Measurements from ENCODE around the gene IPO4.

GRCh38 chr14:24139272-24139934 lies 49.2 kb downstream of the IPO4 start:
- TF ChIP-seq ZNF23 (tag by site-specific recombination; IDR thresholded peaks at IDR 0.05; ENCODE audit: borderline replicate concordance) (no peak), ZBTB7A (tag by site-specific recombination; IDR thresholded peaks at IDR 0.05; ENCODE audit: low read depth) (no peak), ZFP3 (tag by site-specific recombination; IDR thresholded peaks at IDR 0.05; ENCODE audit: low read depth) (no peak), SP2 (tag by site-specific recombination; IDR thresholded peaks at IDR 0.05) (no peak), ELK4 (IDR thresholded peaks at IDR 0.05; ENCODE audit: borderline replicate concordance, low read depth, low read length) (no peak), REST (tag by site-specific recombination; IDR thresholded peaks at IDR 0.05) (no peak), PRDM4 (tag by site-specific recombination; IDR thresholded peaks at IDR 0.05) (peak; percentile 98), ZNF239 (tag by site-specific recombination; IDR thresholded peaks at IDR 0.05) (no peak)
- TF ChIP-seq, protein P1, sequence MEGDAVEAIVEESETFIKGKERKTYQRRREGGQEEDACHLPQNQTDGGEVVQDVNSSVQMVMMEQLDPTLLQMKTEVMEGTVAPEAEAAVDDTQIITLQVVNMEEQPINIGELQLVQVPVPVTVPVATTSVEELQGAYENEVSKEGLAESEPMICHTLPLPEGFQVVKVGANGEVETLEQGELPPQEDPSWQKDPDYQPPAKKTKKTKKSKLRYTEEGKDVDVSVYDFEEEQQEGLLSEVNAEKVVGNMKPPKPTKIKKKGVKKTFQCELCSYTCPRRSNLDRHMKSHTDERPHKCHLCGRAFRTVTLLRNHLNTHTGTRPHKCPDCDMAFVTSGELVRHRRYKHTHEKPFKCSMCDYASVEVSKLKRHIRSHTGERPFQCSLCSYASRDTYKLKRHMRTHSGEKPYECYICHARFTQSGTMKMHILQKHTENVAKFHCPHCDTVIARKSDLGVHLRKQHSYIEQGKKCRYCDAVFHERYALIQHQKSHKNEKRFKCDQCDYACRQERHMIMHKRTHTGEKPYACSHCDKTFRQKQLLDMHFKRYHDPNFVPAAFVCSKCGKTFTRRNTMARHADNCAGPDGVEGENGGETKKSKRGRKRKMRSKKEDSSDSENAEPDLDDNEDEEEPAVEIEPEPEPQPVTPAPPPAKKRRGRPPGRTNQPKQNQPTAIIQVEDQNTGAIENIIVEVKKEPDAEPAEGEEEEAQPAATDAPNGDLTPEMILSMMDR (tag by site-specific recombination; IDR thresholded peaks at IDR 0.05) = 0 out of 2 replicates have a peak, but pooled peaks have one; percentile 10
- TF ChIP-seq, protein P2, sequence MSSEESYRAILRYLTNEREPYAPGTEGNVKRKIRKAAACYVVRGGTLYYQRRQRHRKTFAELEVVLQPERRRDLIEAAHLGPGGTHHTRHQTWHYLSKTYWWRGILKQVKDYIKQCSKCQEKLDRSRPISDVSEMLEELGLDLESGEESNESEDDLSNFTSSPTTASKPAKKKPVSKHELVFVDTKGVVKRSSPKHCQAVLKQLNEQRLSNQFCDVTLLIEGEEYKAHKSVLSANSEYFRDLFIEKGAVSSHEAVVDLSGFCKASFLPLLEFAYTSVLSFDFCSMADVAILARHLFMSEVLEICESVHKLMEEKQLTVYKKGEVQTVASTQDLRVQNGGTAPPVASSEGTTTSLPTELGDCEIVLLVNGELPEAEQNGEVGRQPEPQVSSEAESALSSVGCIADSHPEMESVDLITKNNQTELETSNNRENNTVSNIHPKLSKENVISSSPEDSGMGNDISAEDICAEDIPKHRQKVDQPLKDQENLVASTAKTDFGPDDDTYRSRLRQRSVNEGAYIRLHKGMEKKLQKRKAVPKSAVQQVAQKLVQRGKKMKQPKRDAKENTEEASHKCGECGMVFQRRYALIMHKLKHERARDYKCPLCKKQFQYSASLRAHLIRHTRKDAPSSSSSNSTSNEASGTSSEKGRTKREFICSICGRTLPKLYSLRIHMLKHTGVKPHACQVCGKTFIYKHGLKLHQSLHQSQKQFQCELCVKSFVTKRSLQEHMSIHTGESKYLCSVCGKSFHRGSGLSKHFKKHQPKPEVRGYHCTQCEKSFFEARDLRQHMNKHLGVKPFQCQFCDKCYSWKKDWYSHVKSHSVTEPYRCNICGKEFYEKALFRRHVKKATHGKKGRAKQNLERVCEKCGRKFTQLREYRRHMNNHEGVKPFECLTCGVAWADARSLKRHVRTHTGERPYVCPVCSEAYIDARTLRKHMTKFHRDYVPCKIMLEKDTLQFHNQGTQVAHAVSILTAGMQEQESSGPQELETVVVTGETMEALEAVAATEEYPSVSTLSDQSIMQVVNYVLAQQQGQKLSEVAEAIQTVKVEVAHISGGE (tag by site-specific recombination; conservative IDR thresholded peaks at IDR 0.05; ENCODE audit: low read depth) = no peak
